WTC11 (cell line): ENCODE results near the gene ATP2C1. TPM values are rescaled to one million over a fixed set of nuclear protein-coding genes. Genes with fewer than 3 reads are reported as not detected.

Source experiments
- ATAC-seq: fragments of 200-7000 bp; cut with Tn5 transposase; 2 replicates; pipeline ENCODE4 v1.10.0; 2021; ENCODE audit warnings: mild to moderate bottlenecking, moderate library complexity
- CTCF ChIA-PET: fragments of 300-600 bp; sonication (Branson Sonifier 250); formaldehyde crosslinking; loops from one replicate; lab custom pipeline; 2021; ENCODE audit warnings: antibody characterized with exemption; lab: Charles Lee
- POLR2A ChIA-PET: fragments of 350-600 bp; sonication (Branson Sonifier 250); formaldehyde crosslinking; loops from one replicate; lab custom pipeline; 2021; ENCODE audit warnings: antibody characterized with exemption; lab: Charles Lee
- DNase-seq: peaks from one replicate; pipeline ENCODE4 v3.0.0; 2021; ENCODE audit warnings: low spot score
- H3K27ac Mint-ChIP-seq: 2 replicates; pipeline ENCODE4 v1.8.0; 2021; ENCODE audit warnings: mixed read lengths
- H3K27me3 Mint-ChIP-seq: 2 replicates; pipeline ENCODE4 v1.8.0; 2021; ENCODE audit warnings: low read depth, mild to moderate bottlenecking, moderate library complexity, mixed read lengths
- H3K36me3 Mint-ChIP-seq: 2 replicates; pipeline ENCODE4 v1.8.0; 2021; ENCODE audit warnings: mixed read lengths
- H3K4me1 Mint-ChIP-seq: 2 replicates; pipeline ENCODE4 v1.8.0; 2022; ENCODE audit warnings: mixed read lengths
- H3K4me3 Mint-ChIP-seq: 2 replicates; pipeline ENCODE4 v1.8.0; 2021; ENCODE audit warnings: mild to moderate bottlenecking, moderate library complexity, mixed read lengths
- H3K9me3 Mint-ChIP-seq: 2 replicates; pipeline ENCODE4 v1.8.0; 2021; ENCODE audit warnings: mixed read lengths
- ATF2 ChIP-seq: sonication (generic); formaldehyde crosslinking; IDR thresholded peaks from 2 replicates; pipeline ENCODE4 v1.8.1; 2022; ENCODE audit warnings: low read depth, missing genetic modification reagents, borderline replicate concordance
- CBFB ChIP-seq: sonication (generic); formaldehyde crosslinking; IDR thresholded peaks from 2 replicates; pipeline ENCODE4 v1.8.1; 2022; ENCODE audit warnings: mild to moderate bottlenecking, low read depth, missing genetic modification reagents
- CTCF ChIP-seq: fragments of 200-600 bp; IDR thresholded peaks from 2 replicates; pipeline ENCODE4 v1.8.0; 2022; ENCODE audit warnings: antibody characterized with exemption
- E2F1 ChIP-seq: sonication (generic); formaldehyde crosslinking; IDR thresholded peaks from 2 replicates; pipeline ENCODE4 v1.8.0; 2022; ENCODE audit warnings: mild to moderate bottlenecking, missing genetic modification reagents
- FOXP1 ChIP-seq: sonication (generic); formaldehyde crosslinking; IDR thresholded peaks from 2 replicates; pipeline ENCODE4 v1.8.0; 2022; ENCODE audit warnings: missing genetic modification reagents, mild to moderate bottlenecking, moderate library complexity, borderline replicate concordance
- FOXP4 ChIP-seq: sonication (generic); formaldehyde crosslinking; IDR thresholded peaks from 2 replicates; pipeline ENCODE4 v1.8.0; 2022; ENCODE audit warnings: mild to moderate bottlenecking, missing genetic modification reagents
- HMGA2 ChIP-seq: fragments of 250-450 bp; sonication (Bioruptor Pico); IDR thresholded peaks from 2 replicates; pipeline ENCODE4 v1.4.0; 2021; ENCODE audit warnings: mild to moderate bottlenecking, moderate library complexity
- JUN ChIP-seq: sonication (generic); formaldehyde crosslinking; IDR thresholded peaks from 2 replicates; pipeline ENCODE4 v1.8.0; 2023; ENCODE audit warnings: mild to moderate bottlenecking, missing genetic modification reagents
- MAX ChIP-seq: sonication (generic); formaldehyde crosslinking; IDR thresholded peaks from 2 replicates; pipeline ENCODE4 v1.8.0; 2022; ENCODE audit warnings: mild to moderate bottlenecking, missing genetic modification reagents
- NR1H2 ChIP-seq: sonication (generic); formaldehyde crosslinking; IDR thresholded peaks from 2 replicates; pipeline ENCODE4 v1.9.0; 2021; ENCODE audit warnings: mild to moderate bottlenecking, moderate library complexity, missing genetic modification reagents
- PRDM15 ChIP-seq: sonication (generic); formaldehyde crosslinking; IDR thresholded peaks from 2 replicates; pipeline ENCODE4 v1.8.0; 2022; ENCODE audit warnings: missing genetic modification reagents
- SMAD3 ChIP-seq: sonication (generic); formaldehyde crosslinking; IDR thresholded peaks from 2 replicates; pipeline ENCODE4 v1.8.0; 2022; ENCODE audit warnings: missing genetic modification reagents, mild to moderate bottlenecking, borderline replicate concordance
- ZBTB43 ChIP-seq: sonication (generic); formaldehyde crosslinking; IDR thresholded peaks from 2 replicates; pipeline ENCODE4 v1.8.1; 2023; ENCODE audit warnings: mild to moderate bottlenecking, missing genetic modification reagents
- ZNF138 ChIP-seq: sonication (generic); formaldehyde crosslinking; conservative IDR thresholded peaks from 2 replicates; pipeline ENCODE4 v1.8.1; 2022; ENCODE audit warnings: mild to moderate bottlenecking, moderate library complexity, missing genetic modification reagents
- ZNF232 ChIP-seq: sonication (generic); formaldehyde crosslinking; IDR thresholded peaks from 2 replicates; pipeline ENCODE4 v1.8.0; 2022; ENCODE audit warnings: mild to moderate bottlenecking, missing genetic modification reagents
- ZNF317 ChIP-seq: sonication (generic); formaldehyde crosslinking; IDR thresholded peaks from 2 replicates; pipeline ENCODE4 v1.8.1; 2023; ENCODE audit warnings: low read depth, mild to moderate bottlenecking, moderate library complexity, missing genetic modification reagents, borderline replicate concordance
- ZNF396 ChIP-seq: fragments of 250-450 bp; sonication (Bioruptor Pico); IDR thresholded peaks from 2 replicates; pipeline ENCODE4 v1.8.0; 2021; ENCODE audit warnings: mild to moderate bottlenecking, moderate library complexity, borderline replicate concordance
- ZNF425 ChIP-seq: fragments of 250-450 bp; sonication (Bioruptor Pico); conservative IDR thresholded peaks from 2 replicates; pipeline ENCODE4 v1.9.0; 2021; ENCODE audit warnings: mild to moderate bottlenecking
- total RNA-seq: library from RNA; stranded (reverse); gene quantifications from 3 replicates; pipeline ENCODE4 v1.2.3, GENCODE V29; 2021

The ATP2C1 gene
- total RNA-seq, 1 experiment from 2014 or later, result 62.5 TPM

GRCh38 chr3:130903412-130903908, 9.6 kb downstream of the ATP2C1 start:
- Mint-ChIP-seq H3K4me1 (peaks cover 41% of the 10 kb centered on the region), H3K27ac (no peak overlapping the region), H3K4me3 (no peak overlapping the region), H3K9me3 (no peaks in the 10 kb centered on the region), H3K36me3 (no peaks in the 10 kb centered on the region), H3K27me3 (no peaks in the 10 kb centered on the region)
- no peak for TF ChIP-seq ZBTB43 (CRISPR knock-in tag)
- no peak for TF ChIP-seq PRDM15
- TF ChIP-seq CTCF, result no peak
- TF ChIP-seq NR1H2 (CRISPR knock-in tag), result no peak
- TF ChIP-seq ZNF138 (CRISPR knock-in tag), result no peak
- TF ChIP-seq ATF2 (CRISPR knock-in tag), result no peak
- no peak for TF ChIP-seq JUN
- no peak for TF ChIP-seq ZNF317 (CRISPR knock-in tag)
- TF ChIP-seq FOXP4 (CRISPR knock-in tag), result no peak
- no peak for TF ChIP-seq ZNF396 (CRISPR knock-in tag)
- no peak for TF ChIP-seq HMGA2 (CRISPR knock-in tag)
- TF ChIP-seq E2F1 (CRISPR knock-in tag), result no peak
- no peak for TF ChIP-seq CBFB
- TF ChIP-seq SMAD3, result no peak
- no peak for TF ChIP-seq ZNF425 (CRISPR knock-in tag)
- no peak for TF ChIP-seq ZNF232
- no peak for TF ChIP-seq FOXP1 (CRISPR knock-in tag)
- TF ChIP-seq MAX (CRISPR knock-in tag), result no peak
- POLR2A ChIA-PET, result no interaction called here
- DNase-seq (no peak), ATAC-seq (no peak)
- CTCF ChIA-PET, result no interaction called here
